Neural progenitor cell (in vitro differentiated cells): Measurements from ENCODE around the gene OXLD1. TPM values are rescaled to one million over a fixed set of nuclear protein-coding genes. Genes with fewer than 3 reads are reported as not detected.

ENCODE experiments used
- DNase-seq: peaks from one replicate; pipeline ENCODE4 v3.0.0-alpha.2; 2016; ENCODE audit warnings: low spot score
- H2AFZ ChIP-seq: fragments of 200-600 bp; sonication (generic); replicated peaks from 2 replicates; pipeline ENCODE4 v1.6.1; 2016; ENCODE audit warnings: antibody characterized with exemption
- H3F3A ChIP-seq: fragments of 200-600 bp; sonication (generic); 2 replicates; pipeline ENCODE4 v1.6.1; 2016; ENCODE audit warnings: antibody characterized with exemption, low read depth
- H3K27ac ChIP-seq: fragments of 200-600 bp; sonication (generic); 2 replicates; pipeline ENCODE4 v1.5.1; 2016; ENCODE audit warnings: mild to moderate bottlenecking
- H3K27me3 ChIP-seq: fragments of 200-600 bp; sonication (generic); 2 replicates; pipeline ENCODE4 v1.6.1; 2016; ENCODE audit warnings: mild to moderate bottlenecking, moderate library complexity
- H3K36me3 ChIP-seq: fragments of 200-600 bp; sonication (generic); 2 replicates; pipeline ENCODE4 v1.5.1; 2016
- H3K4me1 ChIP-seq: fragments of 200-600 bp; sonication (generic); 2 replicates; pipeline ENCODE4 v1.6.1; 2016; ENCODE audit warnings: mixed run types
- H3K4me2 ChIP-seq: fragments of 200-600 bp; sonication (generic); 2 replicates; pipeline ENCODE4 v1.6.1; 2016
- H3K4me3 ChIP-seq: fragments of 200-600 bp; sonication (generic); 2 replicates; pipeline ENCODE4 v1.5.1; 2016
- H3K79me2 ChIP-seq: fragments of 200-600 bp; sonication (generic); 2 replicates; pipeline ENCODE4 v1.6.1; 2016; ENCODE audit warnings: low read depth
- H3K9ac ChIP-seq: fragments of 200-600 bp; sonication (generic); 2 replicates; pipeline ENCODE4 v1.6.1; 2016
- H3K9me3 ChIP-seq: fragments of 200-600 bp; sonication (generic); 2 replicates; pipeline ENCODE4 v1.5.1; 2016; ENCODE audit warnings: low read depth
- H4K20me1 ChIP-seq: fragments of 200-600 bp; sonication (generic); 2 replicates; pipeline ENCODE4 v1.6.1; 2016; ENCODE audit warnings: low read depth
- H3K27ac Mint-ChIP-seq: 3 replicates; pipeline ENCODE4 v1.8.0; 2021; ENCODE audit warnings: mixed read lengths
- H3K27me3 Mint-ChIP-seq: 2 replicates; pipeline ENCODE4 v1.8.0; 2022; ENCODE audit warnings: low read depth, mild to moderate bottlenecking, inconsistent platforms, moderate library complexity, mixed read lengths; ENCODE audit not compliant: insufficient read depth
- H3K36me3 Mint-ChIP-seq: 3 replicates; pipeline ENCODE4 v1.8.0; 2021; ENCODE audit warnings: mixed read lengths
- H3K4me1 Mint-ChIP-seq: 3 replicates; pipeline ENCODE4 v1.8.0; 2021; ENCODE audit warnings: mixed read lengths
- H3K4me3 Mint-ChIP-seq: 3 replicates; pipeline ENCODE4 v1.8.0; 2021; ENCODE audit warnings: mild to moderate bottlenecking, moderate library complexity, mixed read lengths
- H3K9me3 Mint-ChIP-seq: 3 replicates; pipeline ENCODE4 v1.8.0; 2020; ENCODE audit warnings: mixed read lengths
- CTCF ChIP-seq: fragments of 200-600 bp; sonication (generic); IDR thresholded peaks from 2 replicates; pipeline ENCODE4 v1.5.1; 2017; ENCODE audit warnings: antibody characterized with exemption, mild to moderate bottlenecking
- EZH2 ChIP-seq: fragments of 200-600 bp; sonication (generic); IDR thresholded peaks from 2 replicates; pipeline ENCODE4 v1.6.1; 2017; ENCODE audit warnings: antibody characterized with exemption, mild to moderate bottlenecking, moderate library complexity
- EZH2phosphoT487 ChIP-seq: fragments of 200-600 bp; sonication (generic); IDR thresholded peaks from 2 replicates; pipeline ENCODE4 v1.6.1; 2017; ENCODE audit warnings: antibody characterized with exemption
- total RNA-seq: library from RNA; depleted of rRNA; stranded (reverse); fragments of >200 nt; gene quantifications from 2 replicates; pipeline ENCODE4 v1.2.3, GENCODE V29; 2015; ENCODE audit warnings: low replicate concordance

OXLD1 gene
- total RNA-seq, 1 donor from 2014 or later = 11.9 TPM

- Mint-ChIP-seq H3K4me3 (peak overlapping the region; percentile 34), H3K9me3 (no peaks in the 10 kb centered on the region), H3K27me3 (no peaks in the 10 kb centered on the region), H3K36me3 (peaks cover 2% of the 10 kb centered on the region), H3K4me1 (peaks cover 16% of the 10 kb centered on the region), H3K27ac (no peak overlapping the region)
- Histone ChIP-seq H2AFZ (no peak overlapping the region), H4K20me1 (peaks cover 23% of the 10 kb centered on the region), H3K79me2 (peaks cover 30% of the 10 kb centered on the region), H3K4me2 (no peak overlapping the region), H3K9ac (no peak overlapping the region), H3F3A (peaks cover 7% of the 10 kb centered on the region), H3K36me3 (no peaks in the 10 kb centered on the region), H3K9me3 (no peaks in the 10 kb centered on the region), H3K4me3 (no peak overlapping the region), H3K27me3 (no peaks in the 10 kb centered on the region), H3K4me1 (peaks cover 8% of the 10 kb centered on the region), H3K27ac (no peak overlapping the region)
- no peak for DNase-seq
- TF ChIP-seq EZH2phosphoT487 (no peak), CTCF (no peak), EZH2 (no peak)
Measured at GRCh38 chr17:81638683-81639082, 27.7 kb downstream of the OXLD1 start.

- Histone ChIP-seq H3F3A (peaks cover 7% of the 10 kb centered on the region), H4K20me1 (peaks cover 23% of the 10 kb centered on the region), H3K9me3 (no peaks in the 10 kb centered on the region), H3K4me3 (peak within 1 kb of the TSS; percentile 87), H3K27me3 (no peaks in the 10 kb centered on the region), H3K9ac (peak within 1 kb of the TSS; percentile 93), H2AFZ (peak within 1 kb of the TSS; percentile 98), H3K4me2 (peak within 1 kb of the TSS; percentile 97), H3K79me2 (peaks cover 50% of the 10 kb centered on the region), H3K36me3 (no peaks in the 10 kb centered on the region), H3K27ac (peak within 1 kb of the TSS; percentile 80), H3K4me1 (peaks cover 8% of the 10 kb centered on the region)
- Mint-ChIP-seq H3K9me3 (no peaks in the 10 kb centered on the region), H3K4me3 (peak within 1 kb of the TSS; percentile 95), H3K27ac (peak within 1 kb of the TSS; percentile 90), H3K4me1 (peaks cover 15% of the 10 kb centered on the region), H3K27me3 (no peaks in the 10 kb centered on the region), H3K36me3 (peaks cover 6% of the 10 kb centered on the region)
- no peak for TF ChIP-seq CTCF
- no peak for TF ChIP-seq EZH2
- no peak for TF ChIP-seq EZH2phosphoT487
- DNase-seq = peak; percentile 95
Measured at GRCh38 chr17:81636505-81637288, 29.7 kb downstream of the OXLD1 start, which contains the start of the genes NPLOC4 and TSPAN10. Gene NPLOC4 (minus strand): TSS chr17:81637112. CDS start chr17:81636930, 182 bp downstream. Gene TSPAN10 (plus strand): TSS chr17:81637196. CDS start chr17:81642413, 5,217 bp downstream.

- no peak overlapping the region for H2AFZ ChIP-seq
- H3K36me3 ChIP-seq = no peaks in the 10 kb centered on the region
- peak overlapping the region; percentile 93 for H3K9ac ChIP-seq
- Mint-ChIP-seq H3K36me3 (peaks cover 6% of the 10 kb centered on the region), H3K27ac (peak overlapping the region; percentile 90), H3K4me3 (peak overlapping the region; percentile 95), H3K27me3 (no peaks in the 10 kb centered on the region), H3K4me1 (peaks cover 13% of the 10 kb centered on the region), H3K9me3 (no peaks in the 10 kb centered on the region)
- peak overlapping the region; percentile 97 for H3K4me2 ChIP-seq
- peaks cover 57% of the 10 kb centered on the region for H3K79me2 ChIP-seq
- no peaks in the 10 kb centered on the region for H3K9me3 ChIP-seq
- H3K4me1 ChIP-seq = peaks cover 8% of the 10 kb centered on the region
- peak overlapping the region; percentile 80 for H3K27ac ChIP-seq
- peaks cover 23% of the 10 kb centered on the region for H4K20me1 ChIP-seq
- H3K27me3 ChIP-seq = no peaks in the 10 kb centered on the region
- H3F3A ChIP-seq = peaks cover 7% of the 10 kb centered on the region
- DNase-seq = no peak
- H3K4me3 ChIP-seq = peak overlapping the region; percentile 87
- TF ChIP-seq EZH2 = no peak
- TF ChIP-seq EZH2phosphoT487 = no peak
- TF ChIP-seq CTCF = no peak
Measured at GRCh38 chr17:81635973-81636504, 30.4 kb downstream of the OXLD1 start.
